Measurements from ENCODE around the gene CD34. TPM values are rescaled to one million over a fixed set of nuclear protein-coding genes. Genes with fewer than 3 reads are reported as not detected.

CD34 gene
- total RNA-seq, 1 experiment from 2014 or later = 0.35 TPM

GRCh38 chr1:207876131-207876530 lies 34.8 kb downstream of the CD34 start:
- H2AFZ ChIP-seq (ENCODE audit: low read length) = no peak overlapping the region
- no peaks in the 10 kb centered on the region for H3K27me3 ChIP-seq (ENCODE audit: insufficient read depth, low read length)
- H3K27ac ChIP-seq (ENCODE audit: insufficient read length, low read depth, low read length) = no peak overlapping the region
- Mint-ChIP-seq H3K27me3 (ENCODE audit: low read depth) (peaks cover 16% of the 10 kb centered on the region), H3K4me3 (no peak overlapping the region), H3K27ac (no peak overlapping the region), H3K4me1 (peaks cover 7 to 10% of the 10 kb centered on the region in 2 experiments), H3K9me3 (no peaks in the 10 kb centered on the region), H3K36me3 (ENCODE audit: insufficient read depth in 1 of 3, low read depth in 3 of 3) (no peaks in the 10 kb centered on the region)
- no peak overlapping the region for H3K56ac ChIP-seq (ENCODE audit: insufficient read length, low read depth, low read length)
- no peaks in the 10 kb centered on the region for H3K9me3 ChIP-seq (ENCODE audit: control insufficient read depth, low read depth, low read length)
- H2BK12ac ChIP-seq (ENCODE audit: insufficient read length, low read depth, low read length) = no peak overlapping the region
- H4K5ac ChIP-seq (ENCODE audit: insufficient read length, low read depth, low read length) = no peak overlapping the region
- peak; percentile 50 for TF ChIP-seq CTCF (conservative IDR thresholded peaks at IDR 0.05)
- H3K79me1 ChIP-seq (ENCODE audit: insufficient read depth, low read depth, low read length, poor library complexity, severe bottlenecking) = no peaks in the 10 kb centered on the region
- H2BK120ac ChIP-seq (ENCODE audit: low read depth, low read length, poor library complexity, severe bottlenecking) = no peak overlapping the region
- H2BK5ac ChIP-seq (ENCODE audit: insufficient read length, low read length) = no peak overlapping the region
- no peak overlapping the region for H3K23ac ChIP-seq (ENCODE audit: insufficient read length, low read depth, low read length)
- H3K23me2 ChIP-seq (ENCODE audit: insufficient read length, low read depth, low read length, poor library complexity, severe bottlenecking) = no peaks in the 10 kb centered on the region
- H3K79me2 ChIP-seq (ENCODE audit: insufficient read depth, low read length) = no peaks in the 10 kb centered on the region
- no peak overlapping the region for H3K9ac ChIP-seq (ENCODE audit: extremely low read depth, insufficient read length, low read length)
- H3K14ac ChIP-seq (ENCODE audit: insufficient read depth, low read length) = no peak overlapping the region
- no peak overlapping the region for H2BK15ac ChIP-seq (ENCODE audit: low read depth, low read length)
- no peak overlapping the region for H2AK5ac ChIP-seq (ENCODE audit: insufficient read length, low read length)
- no peak overlapping the region for H3K4ac ChIP-seq (ENCODE audit: low read depth, low read length)
- no peak overlapping the region for H3T11ph ChIP-seq (ENCODE audit: low read length)
- no CpG with 5 or more reads among the region's 4 CpGs for WGBS (ENCODE audit: extremely low coverage, insufficient read length, low lambda C conversion rate)
- no peak overlapping the region for H3K4me2 ChIP-seq (ENCODE audit: insufficient read depth, insufficient read length, low read length)
- H3K4me1 ChIP-seq (ENCODE audit: insufficient read depth, low read length) = no peaks in the 10 kb centered on the region; the same call in 1 of the 2 replicates
- H4K91ac ChIP-seq (ENCODE audit: insufficient read length, low read depth, low read length) = no peak overlapping the region
- H3K18ac ChIP-seq (ENCODE audit: insufficient read length, low read depth, low read length) = no peak overlapping the region
- H4K20me1 ChIP-seq (ENCODE audit: control insufficient read depth, insufficient read depth, insufficient read length) = no peaks in the 10 kb centered on the region
- H2BK20ac ChIP-seq (ENCODE audit: low read depth, low read length, poor library complexity, severe bottlenecking) = no peak overlapping the region
- H4K8ac ChIP-seq (replicated peaks; ENCODE audit: insufficient read length, low read depth, low read length) = no peak overlapping the region
- no peak for DNase-seq

All from H9 (cell line).